Hepatocyte (in vitro differentiated cells): Measurements from ENCODE around the gene UPK1B. TPM values are rescaled to one million over a fixed set of nuclear protein-coding genes. Genes with fewer than 3 reads are reported as not detected.

Experiments
- DNase-seq: peaks from one replicate; pipeline ENCODE4 v3.0.0-alpha.2; 2016; ENCODE audit warnings: low spot score
- H2AFZ ChIP-seq: fragments of 200-600 bp; sonication (generic); 2 replicates; pipeline ENCODE4 v1.6.0; 2016; ENCODE audit warnings: antibody characterized with exemption, mild to moderate bottlenecking
- H3K27ac ChIP-seq: fragments of 200-600 bp; sonication (generic); 2 replicates; pipeline ENCODE4 v1.5.1; 2016; ENCODE audit warnings: mild to moderate bottlenecking
- H3K27me3 ChIP-seq: fragments of 200-600 bp; sonication (generic); 2 replicates; pipeline ENCODE4 v1.6.1; 2016
- H3K36me3 ChIP-seq: fragments of 200-600 bp; sonication (generic); replicated peaks from 2 replicates; pipeline ENCODE4 v1.5.1; 2016; ENCODE audit warnings: low read depth; ENCODE audit not compliant: insufficient read depth
- H3K4me1 ChIP-seq: fragments of 200-600 bp; sonication (generic); 2 replicates; pipeline ENCODE4 v1.5.1; 2016; ENCODE audit warnings: mild to moderate bottlenecking, moderate library complexity; ENCODE audit not compliant: insufficient read depth
- H3K4me2 ChIP-seq: fragments of 200-600 bp; sonication (generic); 2 replicates; pipeline ENCODE4 v1.6.0; 2016
- H3K4me3 ChIP-seq: fragments of 200-600 bp; sonication (generic); 2 replicates; pipeline ENCODE4 v1.5.1; 2016; ENCODE audit warnings: mild to moderate bottlenecking
- H3K79me2 ChIP-seq: fragments of 200-600 bp; sonication (generic); 2 replicates; pipeline ENCODE4 v1.6.0; 2017; ENCODE audit warnings: mild to moderate bottlenecking
- H3K9me2 ChIP-seq: fragments of 200-600 bp; sonication (generic); replicated peaks from 2 replicates; pipeline ENCODE4 v1.6.0; 2017; ENCODE audit warnings: mild to moderate bottlenecking; ENCODE audit not compliant: insufficient read depth
- H3K9me3 ChIP-seq: fragments of 200-600 bp; sonication (generic); 2 replicates; pipeline ENCODE4 v1.5.1; 2016; ENCODE audit warnings: low read depth, mild to moderate bottlenecking
- H4K20me1 ChIP-seq: fragments of 200-600 bp; sonication (generic); 2 replicates; pipeline ENCODE4 v1.6.0; 2016; ENCODE audit warnings: mild to moderate bottlenecking; ENCODE audit not compliant: insufficient read depth, poor library complexity, severe bottlenecking
- CTCF ChIP-seq: fragments of 200-600 bp; sonication (generic); IDR thresholded peaks from 2 replicates; pipeline ENCODE4 v1.5.1; 2016; ENCODE audit warnings: antibody characterized with exemption, mild to moderate bottlenecking; ENCODE audit not compliant: poor library complexity
- EZH2 ChIP-seq: fragments of 200-600 bp; sonication (generic); IDR thresholded peaks from 2 replicates; pipeline ENCODE4 v1.6.1; 2016; ENCODE audit warnings: antibody characterized with exemption, mild to moderate bottlenecking, borderline replicate concordance
- EZH2phosphoT487 ChIP-seq: fragments of 200-600 bp; sonication (generic); IDR thresholded peaks from one replicate; pipeline ENCODE4 v1.6.1; 2018; ENCODE audit warnings: antibody characterized with exemption, mild to moderate bottlenecking, low read depth, moderate library complexity; ENCODE audit not compliant: unreplicated experiment, severe bottlenecking
- WGBS: methylation state at CpG from one replicate; pipeline ENCODE4 v1.1.6; 2016; ENCODE audit warnings: low lambda C conversion rate; ENCODE audit errors: missing lambda C conversion rate; 5-methylcytosine and 5-hydroxymethylcytosine counted together
- polyA plus RNA-seq: library from polyadenylated mRNA; unstranded; fragments of >200 nt; fragmentation: Nextera tagmentation; extraction: Ambion mirVana; gene quantifications from 2 replicates; pipeline ENCODE4 v1.2.1, GENCODE V29; 2016
- total RNA-seq: library from RNA; depleted of rRNA; stranded (reverse); fragments of >200 nt; gene quantifications from 2 replicates; pipeline ENCODE4 v1.2.3, GENCODE V29; 2014

Gene UPK1B
- total and polyA plus RNA-seq, 2 experiments from 2014 or later = 9.0 to 17.3 TPM

GRCh38 chr3:119140466-119140865 is 32.9 kb upstream of the UPK1B start:
- Histone ChIP-seq H3K9me3 (no peaks in the 10 kb centered on the region), H3K4me3 (no peak overlapping the region), H3K27ac (no peak overlapping the region), H3K4me1 (peaks cover under 1% of the 10 kb centered on the region), H4K20me1 (no peaks in the 10 kb centered on the region), H3K4me2 (no peak overlapping the region), H3K36me3 (no peaks in the 10 kb centered on the region), H3K27me3 (no peaks in the 10 kb centered on the region), H3K79me2 (no peaks in the 10 kb centered on the region), H3K9me2 (no peaks in the 10 kb centered on the region), H2AFZ (no peak overlapping the region)
- WGBS = 58% methylated on average over 5 of the region's 5 CpGs
- DNase-seq = no peak
- TF ChIP-seq CTCF (no peak), EZH2phosphoT487 (no peak), EZH2 (no peak)

- no peaks in the 10 kb centered on the region for H4K20me1 ChIP-seq
- no peak for DNase-seq
- no peak overlapping the region for H3K27ac ChIP-seq
- H3K4me1 ChIP-seq = peaks cover 4% of the 10 kb centered on the region
- H3K4me3 ChIP-seq = no peak overlapping the region
- H3K27me3 ChIP-seq = no peaks in the 10 kb centered on the region
- no peak overlapping the region for H3K4me2 ChIP-seq
- H3K79me2 ChIP-seq = no peaks in the 10 kb centered on the region
- no peaks in the 10 kb centered on the region for H3K9me2 ChIP-seq
- H3K36me3 ChIP-seq = no peaks in the 10 kb centered on the region
- no peaks in the 10 kb centered on the region for H3K9me3 ChIP-seq
- no peak for TF ChIP-seq EZH2phosphoT487
- no peak for TF ChIP-seq CTCF
- no peak for TF ChIP-seq EZH2
- H2AFZ ChIP-seq = no peak overlapping the region
Measured at GRCh38 chr3:119145128-119145499, 28.3 kb upstream of the UPK1B start.

- H4K20me1 ChIP-seq = no peaks in the 10 kb centered on the region
- 79% methylated on average over 23 of the region's 23 CpGs for WGBS
- no peaks in the 10 kb centered on the region for H3K27me3 ChIP-seq
- no peak within 1 kb of the TSS for H3K27ac ChIP-seq
- no peaks in the 10 kb centered on the region for H3K9me2 ChIP-seq
- H3K4me3 ChIP-seq = no peak within 1 kb of the TSS
- H3K4me1 ChIP-seq = peaks cover 4% of the 10 kb centered on the region
- H3K9me3 ChIP-seq = no peaks in the 10 kb centered on the region
- H3K79me2 ChIP-seq = no peaks in the 10 kb centered on the region
- no peaks in the 10 kb centered on the region for H3K36me3 ChIP-seq
- TF ChIP-seq CTCF = peak; percentile 61
- no peak for TF ChIP-seq EZH2phosphoT487
- no peak for TF ChIP-seq EZH2
- H3K4me2 ChIP-seq = no peak within 1 kb of the TSS
- DNase-seq = peak; percentile 76
- H2AFZ ChIP-seq = peak within 1 kb of the TSS; percentile 21
Measured at GRCh38 chr3:119145500-119146167, 27.8 kb upstream of the UPK1B start, which contains the start of gene TEX55. TSS of gene TEX55 (plus strand) at chr3:119146165. CDS start at chr3:119146190, 25 bp downstream.
